ENCODE measurements around the gene CAMK2A.

DNA sequence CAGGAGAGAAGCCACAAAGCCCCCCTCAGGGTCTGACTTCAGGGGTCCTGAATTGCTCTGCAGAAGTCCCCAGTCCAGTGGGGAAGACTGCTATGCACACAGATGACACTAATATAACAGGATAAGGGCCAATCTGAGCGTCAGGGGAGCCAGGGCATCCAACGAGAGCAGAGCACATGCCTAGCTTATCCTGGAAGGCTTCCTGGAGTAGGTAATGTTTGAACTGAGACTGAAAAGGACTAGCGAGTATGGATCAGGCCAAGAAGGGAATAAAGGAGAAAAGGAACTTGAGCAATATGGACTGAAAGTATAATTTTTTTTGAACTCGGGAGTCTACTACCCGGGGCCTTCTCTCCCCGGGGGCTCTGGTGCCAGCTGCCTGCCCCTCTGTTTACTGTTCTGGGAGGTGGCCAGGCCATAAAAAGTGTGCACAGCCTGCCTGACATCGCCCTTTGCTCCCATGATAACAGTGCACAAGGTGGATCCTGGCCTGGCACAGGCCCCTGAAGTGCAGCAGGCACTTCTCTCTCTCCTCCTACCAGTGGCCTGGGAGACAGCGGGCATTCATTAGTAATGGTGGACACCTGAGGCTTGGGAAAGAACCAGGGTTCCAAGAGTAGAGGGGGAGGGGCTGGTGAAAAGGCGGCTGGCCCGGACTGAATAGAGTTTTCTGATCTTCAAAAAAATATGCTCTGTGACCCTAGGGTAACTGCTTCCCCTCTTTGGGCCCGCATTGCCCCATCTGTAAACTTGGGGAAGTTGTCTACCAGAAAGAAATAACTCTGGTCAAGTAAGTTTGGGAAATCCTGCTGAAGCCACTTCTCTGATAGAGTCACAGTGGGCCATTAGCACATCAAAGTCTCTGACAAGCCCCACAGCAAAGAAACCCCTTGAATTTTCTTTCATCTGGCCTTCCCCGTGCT is 104.3 kb downstream of the CAMK2A start:
- no peak for TF ChIP-seq POLR2AphosphoS5 (IDR thresholded peaks at IDR 0.05; ENCODE audit: low read depth)
- TF ChIP-seq, protein P1, sequence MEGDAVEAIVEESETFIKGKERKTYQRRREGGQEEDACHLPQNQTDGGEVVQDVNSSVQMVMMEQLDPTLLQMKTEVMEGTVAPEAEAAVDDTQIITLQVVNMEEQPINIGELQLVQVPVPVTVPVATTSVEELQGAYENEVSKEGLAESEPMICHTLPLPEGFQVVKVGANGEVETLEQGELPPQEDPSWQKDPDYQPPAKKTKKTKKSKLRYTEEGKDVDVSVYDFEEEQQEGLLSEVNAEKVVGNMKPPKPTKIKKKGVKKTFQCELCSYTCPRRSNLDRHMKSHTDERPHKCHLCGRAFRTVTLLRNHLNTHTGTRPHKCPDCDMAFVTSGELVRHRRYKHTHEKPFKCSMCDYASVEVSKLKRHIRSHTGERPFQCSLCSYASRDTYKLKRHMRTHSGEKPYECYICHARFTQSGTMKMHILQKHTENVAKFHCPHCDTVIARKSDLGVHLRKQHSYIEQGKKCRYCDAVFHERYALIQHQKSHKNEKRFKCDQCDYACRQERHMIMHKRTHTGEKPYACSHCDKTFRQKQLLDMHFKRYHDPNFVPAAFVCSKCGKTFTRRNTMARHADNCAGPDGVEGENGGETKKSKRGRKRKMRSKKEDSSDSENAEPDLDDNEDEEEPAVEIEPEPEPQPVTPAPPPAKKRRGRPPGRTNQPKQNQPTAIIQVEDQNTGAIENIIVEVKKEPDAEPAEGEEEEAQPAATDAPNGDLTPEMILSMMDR (IDR thresholded peaks at IDR 0.05; ENCODE audit: insufficient read depth, low read length): no peak
- no peak for TF ChIP-seq GABPA (IDR thresholded peaks at IDR 0.05; ENCODE audit: low read depth)
